Measurements from ENCODE around the gene C1orf226.
"Not testable (repeated sequence)": the region's sequence is repeated elsewhere in the genome, so short reads cannot be mapped to it uniquely, and the experiment has no call there.

The C1orf226 gene

DNA sequence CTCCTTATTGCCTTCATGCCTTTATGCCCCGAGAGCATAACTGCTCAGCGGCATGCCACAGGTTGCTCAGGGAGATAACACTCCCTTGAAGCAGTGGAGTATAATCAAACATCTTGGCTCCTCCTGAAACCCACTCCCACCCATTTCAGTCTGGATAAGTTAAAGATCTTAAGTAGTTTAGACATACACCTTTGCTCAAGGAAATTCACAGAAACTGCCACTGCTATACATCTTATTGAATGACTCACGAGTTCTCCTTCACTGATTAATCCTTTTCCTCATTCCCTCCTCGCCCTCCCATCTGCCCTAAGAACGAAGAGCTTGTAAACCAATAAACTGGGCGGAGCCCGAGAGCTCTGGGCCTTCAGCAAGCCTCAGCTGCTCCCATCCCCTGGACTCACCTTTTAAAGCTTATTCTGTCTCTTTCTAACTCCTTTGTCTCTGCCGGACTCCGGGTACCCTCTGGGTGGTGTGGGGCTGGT, 38.0 kb downstream of the C1orf226 start:
- ATAC-seq = not testable (repeated sequence)

DNA sequence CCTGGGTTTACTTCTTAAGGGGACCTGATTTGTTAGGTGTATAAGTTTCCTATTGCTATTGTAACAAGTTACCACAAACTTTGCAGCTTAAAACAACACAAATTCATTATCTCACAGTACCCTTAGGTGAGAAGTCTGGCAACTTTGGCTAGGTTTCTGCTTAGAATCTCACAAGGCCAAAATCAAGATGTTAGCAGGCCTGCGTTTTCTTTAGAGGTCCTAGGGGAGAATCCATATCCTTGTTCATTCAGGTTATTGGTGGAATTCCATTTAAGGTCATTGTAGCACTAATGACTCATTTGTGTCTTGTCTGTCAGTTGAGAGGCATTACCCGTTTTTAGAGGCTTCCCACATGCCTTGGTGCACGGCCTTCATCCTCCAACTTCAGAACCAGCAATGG, 38.6 kb downstream of the C1orf226 start:
- no peak for TF ChIP-seq ESRRG (CRISPR knock-in tag; IDR thresholded peaks at IDR 0.05)
- no peak for TF ChIP-seq ISL1 (CRISPR knock-in tag; IDR thresholded peaks at IDR 0.05)
- ATAC-seq = no peak

DNA sequence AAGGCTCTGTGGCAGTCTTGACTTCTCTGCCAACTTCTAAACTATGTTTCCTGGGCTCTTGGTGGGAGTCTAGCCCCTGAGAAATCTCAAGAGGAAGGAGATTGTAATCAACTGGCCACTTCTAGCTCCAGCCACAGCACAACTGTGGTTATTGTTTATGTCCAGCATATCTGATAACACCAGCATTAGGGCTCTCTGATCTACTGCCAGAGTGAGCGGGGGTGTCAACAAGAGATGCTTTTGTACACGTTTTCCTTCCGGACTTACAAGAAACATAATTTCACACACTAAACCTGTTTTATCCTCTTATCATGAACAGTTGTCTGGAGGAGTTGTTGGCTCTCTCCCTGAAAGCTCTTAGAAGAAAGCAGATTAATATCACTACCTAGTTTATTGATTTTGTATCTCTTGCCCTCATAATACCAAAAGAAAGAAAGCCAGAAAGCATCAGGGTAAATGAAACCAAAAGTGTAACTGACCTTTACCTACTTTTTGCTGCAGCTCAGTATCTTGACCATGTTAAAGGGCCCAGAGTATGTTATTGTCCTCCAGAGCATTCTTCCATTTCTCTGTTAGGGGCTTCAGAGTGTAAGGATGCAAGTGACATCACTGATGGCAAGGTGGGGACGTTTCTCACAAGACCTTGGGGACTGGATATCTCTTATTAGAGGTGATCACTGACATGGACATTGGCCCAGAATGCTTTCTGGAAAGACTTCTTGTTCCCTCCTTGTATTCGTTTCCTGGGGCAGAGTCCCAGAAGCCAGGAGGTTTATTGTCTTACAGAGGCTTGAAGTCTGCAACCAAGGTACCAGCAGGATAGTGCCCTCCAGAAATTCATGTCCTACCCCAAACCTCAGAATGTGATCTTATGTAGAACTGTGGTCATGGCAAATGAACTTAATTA, 40.0 kb downstream of the C1orf226 start:
- ATAC-seq = no peak
- TF ChIP-seq CSRNP3 (CRISPR knock-in tag; IDR thresholded peaks at IDR 0.05) (no peak), ZNF70 (CRISPR knock-in tag; IDR thresholded peaks at IDR 0.05) (no peak), RARB (CRISPR knock-in tag; IDR thresholded peaks at IDR 0.05) (no peak), BACH2 (CRISPR knock-in tag; IDR thresholded peaks at IDR 0.05; ENCODE audit: borderline replicate concordance) (no peak), GLIS3 (CRISPR knock-in tag; IDR thresholded peaks at IDR 0.05) (no peak), ESRRG (CRISPR knock-in tag; IDR thresholded peaks at IDR 0.05) (no peak), ISL1 (CRISPR knock-in tag; IDR thresholded peaks at IDR 0.05) (no peak), ZFP3 (CRISPR knock-in tag; IDR thresholded peaks at IDR 0.05) (no peak), ZNF8 (CRISPR knock-in tag; IDR thresholded peaks at IDR 0.05) (no peak), TOX (CRISPR knock-in tag; IDR thresholded peaks at IDR 0.05; ENCODE audit: borderline replicate concordance) (no peak), ZNF565 (CRISPR knock-in tag; conservative IDR thresholded peaks at IDR 0.05; ENCODE audit: low read depth) (no peak), CSDC2 (CRISPR knock-in tag; IDR thresholded peaks at IDR 0.05) (no peak), SNAI2 (CRISPR knock-in tag; IDR thresholded peaks at IDR 0.05) (no peak), ARNTL (CRISPR knock-in tag; IDR thresholded peaks at IDR 0.05; ENCODE audit: borderline replicate concordance, low read depth) (no peak), OSR1 (CRISPR knock-in tag; IDR thresholded peaks at IDR 0.05) (no peak), ZFP30 (CRISPR knock-in tag; IDR thresholded peaks at IDR 0.05) (no peak), TCF4 (CRISPR knock-in tag; IDR thresholded peaks at IDR 0.05; ENCODE audit: borderline replicate concordance) (no peak)
- TF ChIP-seq, protein P1, sequence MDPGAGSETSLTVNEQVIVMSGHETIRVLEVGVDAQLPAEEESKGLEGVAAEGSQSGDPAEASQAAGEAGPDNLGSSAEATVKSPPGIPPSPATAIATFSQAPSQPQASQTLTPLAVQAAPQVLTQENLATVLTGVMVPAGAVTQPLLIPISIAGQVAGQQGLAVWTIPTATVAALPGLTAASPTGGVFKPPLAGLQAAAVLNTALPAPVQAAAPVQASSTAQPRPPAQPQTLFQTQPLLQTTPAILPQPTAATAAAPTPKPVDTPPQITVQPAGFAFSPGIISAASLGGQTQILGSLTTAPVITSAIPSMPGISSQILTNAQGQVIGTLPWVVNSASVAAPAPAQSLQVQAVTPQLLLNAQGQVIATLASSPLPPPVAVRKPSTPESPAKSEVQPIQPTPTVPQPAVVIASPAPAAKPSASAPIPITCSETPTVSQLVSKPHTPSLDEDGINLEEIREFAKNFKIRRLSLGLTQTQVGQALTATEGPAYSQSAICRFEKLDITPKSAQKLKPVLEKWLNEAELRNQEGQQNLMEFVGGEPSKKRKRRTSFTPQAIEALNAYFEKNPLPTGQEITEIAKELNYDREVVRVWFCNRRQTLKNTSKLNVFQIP (CRISPR knock-in tag; IDR thresholded peaks at IDR 0.05; ENCODE audit: borderline replicate concordance, low read depth) = no peak

GRCh38 chr1:162422662-162423375, 41.3 kb downstream of the C1orf226 start:
- TF ChIP-seq ZNF8 (CRISPR knock-in tag; IDR thresholded peaks at IDR 0.05) = no peak
- TF ChIP-seq, protein P2, sequence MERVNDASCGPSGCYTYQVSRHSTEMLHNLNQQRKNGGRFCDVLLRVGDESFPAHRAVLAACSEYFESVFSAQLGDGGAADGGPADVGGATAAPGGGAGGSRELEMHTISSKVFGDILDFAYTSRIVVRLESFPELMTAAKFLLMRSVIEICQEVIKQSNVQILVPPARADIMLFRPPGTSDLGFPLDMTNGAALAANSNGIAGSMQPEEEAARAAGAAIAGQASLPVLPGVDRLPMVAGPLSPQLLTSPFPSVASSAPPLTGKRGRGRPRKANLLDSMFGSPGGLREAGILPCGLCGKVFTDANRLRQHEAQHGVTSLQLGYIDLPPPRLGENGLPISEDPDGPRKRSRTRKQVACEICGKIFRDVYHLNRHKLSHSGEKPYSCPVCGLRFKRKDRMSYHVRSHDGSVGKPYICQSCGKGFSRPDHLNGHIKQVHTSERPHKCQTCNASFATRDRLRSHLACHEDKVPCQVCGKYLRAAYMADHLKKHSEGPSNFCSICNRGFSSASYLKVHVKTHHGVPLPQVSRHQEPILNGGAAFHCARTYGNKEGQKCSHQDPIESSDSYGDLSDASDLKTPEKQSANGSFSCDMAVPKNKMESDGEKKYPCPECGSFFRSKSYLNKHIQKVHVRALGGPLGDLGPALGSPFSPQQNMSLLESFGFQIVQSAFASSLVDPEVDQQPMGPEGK (CRISPR knock-in tag; IDR thresholded peaks at IDR 0.05; ENCODE audit: borderline replicate concordance) = no peak
- TF ChIP-seq CSDC2 (CRISPR knock-in tag; IDR thresholded peaks at IDR 0.05) = no peak
- no peak for TF ChIP-seq ARNTL (CRISPR knock-in tag; IDR thresholded peaks at IDR 0.05; ENCODE audit: borderline replicate concordance, low read depth)
- TF ChIP-seq ZNF565 (CRISPR knock-in tag; conservative IDR thresholded peaks at IDR 0.05; ENCODE audit: low read depth) = no peak
- TF ChIP-seq GLIS3 (CRISPR knock-in tag; IDR thresholded peaks at IDR 0.05) = no peak
- TF ChIP-seq PPARA (CRISPR knock-in tag; IDR thresholded peaks at IDR 0.05; ENCODE audit: borderline replicate concordance) = no peak
- no peak for TF ChIP-seq ZFP30 (CRISPR knock-in tag; IDR thresholded peaks at IDR 0.05)
- TF ChIP-seq TCF4 (CRISPR knock-in tag; IDR thresholded peaks at IDR 0.05; ENCODE audit: borderline replicate concordance) = no peak
- no peak for TF ChIP-seq OSR1 (CRISPR knock-in tag; IDR thresholded peaks at IDR 0.05)
- TF ChIP-seq ESRRG (CRISPR knock-in tag; IDR thresholded peaks at IDR 0.05) = no peak
- no peak for TF ChIP-seq ZNF70 (CRISPR knock-in tag; IDR thresholded peaks at IDR 0.05)
- TF ChIP-seq, protein P3, sequence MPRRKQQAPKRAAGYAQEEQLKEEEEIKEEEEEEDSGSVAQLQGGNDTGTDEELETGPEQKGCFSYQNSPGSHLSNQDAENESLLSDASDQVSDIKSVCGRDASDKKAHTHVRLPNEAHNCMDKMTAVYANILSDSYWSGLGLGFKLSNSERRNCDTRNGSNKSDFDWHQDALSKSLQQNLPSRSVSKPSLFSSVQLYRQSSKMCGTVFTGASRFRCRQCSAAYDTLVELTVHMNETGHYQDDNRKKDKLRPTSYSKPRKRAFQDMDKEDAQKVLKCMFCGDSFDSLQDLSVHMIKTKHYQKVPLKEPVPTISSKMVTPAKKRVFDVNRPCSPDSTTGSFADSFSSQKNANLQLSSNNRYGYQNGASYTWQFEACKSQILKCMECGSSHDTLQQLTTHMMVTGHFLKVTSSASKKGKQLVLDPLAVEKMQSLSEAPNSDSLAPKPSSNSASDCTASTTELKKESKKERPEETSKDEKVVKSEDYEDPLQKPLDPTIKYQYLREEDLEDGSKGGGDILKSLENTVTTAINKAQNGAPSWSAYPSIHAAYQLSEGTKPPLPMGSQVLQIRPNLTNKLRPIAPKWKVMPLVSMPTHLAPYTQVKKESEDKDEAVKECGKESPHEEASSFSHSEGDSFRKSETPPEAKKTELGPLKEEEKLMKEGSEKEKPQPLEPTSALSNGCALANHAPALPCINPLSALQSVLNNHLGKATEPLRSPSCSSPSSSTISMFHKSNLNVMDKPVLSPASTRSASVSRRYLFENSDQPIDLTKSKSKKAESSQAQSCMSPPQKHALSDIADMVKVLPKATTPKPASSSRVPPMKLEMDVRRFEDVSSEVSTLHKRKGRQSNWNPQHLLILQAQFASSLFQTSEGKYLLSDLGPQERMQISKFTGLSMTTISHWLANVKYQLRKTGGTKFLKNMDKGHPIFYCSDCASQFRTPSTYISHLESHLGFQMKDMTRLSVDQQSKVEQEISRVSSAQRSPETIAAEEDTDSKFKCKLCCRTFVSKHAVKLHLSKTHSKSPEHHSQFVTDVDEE (CRISPR knock-in tag; IDR thresholded peaks at IDR 0.05) = no peak
- no peak for ATAC-seq

All from SK-N-SH treated with all-trans-retinoic acid at 6 μM for 48 hours (cell line).